Lower lobe of right lung (tissue), 2 donors: Measurements from ENCODE around the gene JAG2. TPM values are rescaled to one million over a fixed set of nuclear protein-coding genes. Genes with fewer than 3 reads are reported as not detected.

Source experiments
- ATAC-seq, 2 donors: fragments of 200-7000 bp; cut with Tn5 transposase; one replicate each; pipeline ENCODE4 v1.9.1; 2020 to 2022; ENCODE audit warnings: mild to moderate bottlenecking in 2 of 2, moderate library complexity in 2 of 2
- DNase-seq: peaks from one replicate; pipeline ENCODE4 v3.0.0-alpha.2; 2020
- H3K27ac ChIP-seq: fragments of 200-600 bp; one replicate; pipeline ENCODE4 v1.8.0; 2022
- H3K27me3 ChIP-seq: fragments of 200-600 bp; one replicate; pipeline ENCODE4 v1.8.0; 2022; ENCODE audit warnings: low read depth
- H3K36me3 ChIP-seq: fragments of 200-600 bp; one replicate; pipeline ENCODE4 v1.8.0; 2022; ENCODE audit warnings: mild to moderate bottlenecking
- H3K4me1 ChIP-seq: fragments of 200-600 bp; one replicate; pipeline ENCODE4 v1.8.0; 2022
- H3K4me3 ChIP-seq: fragments of 200-600 bp; one replicate; pipeline ENCODE4 v1.8.0; 2022; ENCODE audit warnings: mild to moderate bottlenecking
- H3K9me3 ChIP-seq: fragments of 200-600 bp; one replicate; pipeline ENCODE4 v1.8.0; 2022
- intact Hi-C: fragments of 100-400 bp; cut with DNase I; formaldehyde crosslinking; loops from one replicate; pipeline ENCODE4 v1.11.0; 2022
- total RNA-seq: library from RNA; stranded (reverse); fragmentation: NEBNext Ultra II Directional; extraction: Animal tissue kit (Norgen Biotek cat#: 25700); gene quantifications from one replicate; pipeline ENCODE4 v1.2.1, GENCODE V29; 2021
- TF ChIP-seq, protein P1 (sequence below): fragments of 200-600 bp; IDR thresholded peaks from one replicate; pipeline ENCODE4 v1.8.0; 2022; ENCODE audit warnings: antibody characterized with exemption, mild to moderate bottlenecking
- donor health status: DM: no; HTN: yes; CAD: no; lungs with severe emphysema.

The JAG2 gene
- total RNA-seq, 1 donor from 2014 or later: 29.2 TPM

DNA sequence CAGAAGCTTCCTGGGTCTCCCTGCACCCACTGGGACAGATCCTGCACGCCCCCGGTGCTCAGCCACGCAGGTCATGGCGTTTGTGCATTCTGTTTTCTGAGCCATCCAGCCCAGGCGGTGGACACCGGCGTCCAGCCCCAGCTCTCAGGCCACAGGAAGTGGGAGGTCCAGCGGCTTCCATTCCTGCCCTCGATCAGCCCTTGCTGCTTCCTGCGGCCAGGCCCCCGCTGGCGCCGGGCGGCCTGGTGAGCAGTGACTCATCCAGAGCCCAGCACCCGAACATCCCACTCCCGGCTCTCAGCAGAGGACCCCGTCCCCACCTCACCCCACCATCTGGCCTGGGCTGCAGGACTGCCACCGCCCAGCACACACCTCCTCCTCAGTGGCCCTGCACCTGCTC is 30.5 kb upstream of the JAG2 start:
- Histone ChIP-seq H3K36me3 (no peaks in the 10 kb centered on the region), H3K4me1 (peaks cover 83% of the 10 kb centered on the region), H3K4me3 (peak overlapping the region; percentile 6), H3K27ac (peak overlapping the region; percentile 80), H3K27me3 (peaks cover 69% of the 10 kb centered on the region), H3K9me3 (no peaks in the 10 kb centered on the region)
- intact Hi-C loops: no loop called here
- DNase-seq (no peak), ATAC-seq (no peak)
- TF ChIP-seq, protein P1, sequence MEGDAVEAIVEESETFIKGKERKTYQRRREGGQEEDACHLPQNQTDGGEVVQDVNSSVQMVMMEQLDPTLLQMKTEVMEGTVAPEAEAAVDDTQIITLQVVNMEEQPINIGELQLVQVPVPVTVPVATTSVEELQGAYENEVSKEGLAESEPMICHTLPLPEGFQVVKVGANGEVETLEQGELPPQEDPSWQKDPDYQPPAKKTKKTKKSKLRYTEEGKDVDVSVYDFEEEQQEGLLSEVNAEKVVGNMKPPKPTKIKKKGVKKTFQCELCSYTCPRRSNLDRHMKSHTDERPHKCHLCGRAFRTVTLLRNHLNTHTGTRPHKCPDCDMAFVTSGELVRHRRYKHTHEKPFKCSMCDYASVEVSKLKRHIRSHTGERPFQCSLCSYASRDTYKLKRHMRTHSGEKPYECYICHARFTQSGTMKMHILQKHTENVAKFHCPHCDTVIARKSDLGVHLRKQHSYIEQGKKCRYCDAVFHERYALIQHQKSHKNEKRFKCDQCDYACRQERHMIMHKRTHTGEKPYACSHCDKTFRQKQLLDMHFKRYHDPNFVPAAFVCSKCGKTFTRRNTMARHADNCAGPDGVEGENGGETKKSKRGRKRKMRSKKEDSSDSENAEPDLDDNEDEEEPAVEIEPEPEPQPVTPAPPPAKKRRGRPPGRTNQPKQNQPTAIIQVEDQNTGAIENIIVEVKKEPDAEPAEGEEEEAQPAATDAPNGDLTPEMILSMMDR: no peak

DNA sequence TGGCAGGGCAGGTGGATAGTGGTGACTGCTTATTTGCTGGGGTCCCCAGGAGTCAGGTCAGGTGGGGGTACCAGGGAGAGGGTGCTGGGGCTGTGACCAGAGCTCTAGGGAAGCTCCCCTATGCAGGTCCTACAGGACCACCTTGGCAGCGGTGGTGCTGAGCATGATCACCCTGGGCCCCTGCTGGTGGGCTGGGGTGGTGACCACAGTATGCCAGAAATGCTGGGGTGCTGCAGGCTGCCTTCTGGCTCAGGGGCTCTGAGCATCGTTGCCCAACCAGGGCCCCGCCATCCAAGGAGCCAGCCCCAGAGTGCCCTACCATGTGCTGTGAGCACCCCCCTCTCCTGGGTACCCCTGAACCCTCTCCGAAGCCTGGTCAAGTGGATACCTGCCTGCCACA is 30.0 kb upstream of the JAG2 start:
- Histone ChIP-seq H3K4me3 (peak overlapping the region; percentile 6), H3K27ac (peak overlapping the region; percentile 80), H3K4me1 (peaks cover 83% of the 10 kb centered on the region), H3K27me3 (peaks cover 72% of the 10 kb centered on the region), H3K9me3 (no peaks in the 10 kb centered on the region), H3K36me3 (no peaks in the 10 kb centered on the region)
- intact Hi-C loops: no loop called here
- TF ChIP-seq, protein P1: no peak
- DNase-seq (no peak), ATAC-seq (no peak)

DNA sequence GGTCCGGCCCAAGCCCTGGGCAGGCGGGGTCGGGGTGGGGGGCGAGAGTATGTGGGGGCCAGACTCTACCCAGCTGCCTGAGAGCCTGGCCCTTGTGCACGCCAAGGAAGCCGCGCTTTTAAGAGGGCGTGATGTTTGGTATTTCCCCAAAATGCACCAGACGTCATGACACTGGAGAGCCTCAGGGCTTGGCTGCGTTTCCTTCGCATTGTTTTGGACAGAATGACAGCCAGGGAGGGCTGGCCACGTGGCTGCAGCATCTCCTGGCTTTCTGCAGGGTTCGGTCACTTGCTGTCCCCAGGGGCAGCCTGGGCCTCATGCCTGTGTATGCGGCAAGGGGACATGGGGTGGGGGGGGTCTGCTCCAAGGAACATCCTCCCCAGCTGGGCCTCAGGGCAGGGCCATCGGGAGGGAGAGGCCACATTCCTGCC is 28.6 kb upstream of the JAG2 start:
- ATAC-seq: peak in 1 of 2 donors; percentile 1
- TF ChIP-seq, protein P1: no peak
- Histone ChIP-seq H3K27ac (peak overlapping the region; percentile 80), H3K27me3 (peaks cover 75% of the 10 kb centered on the region), H3K4me1 (peaks cover 81% of the 10 kb centered on the region), H3K36me3 (no peaks in the 10 kb centered on the region), H3K4me3 (no peak overlapping the region), H3K9me3 (no peaks in the 10 kb centered on the region)
- no peak for DNase-seq
- intact Hi-C loops: no loop called here

DNA sequence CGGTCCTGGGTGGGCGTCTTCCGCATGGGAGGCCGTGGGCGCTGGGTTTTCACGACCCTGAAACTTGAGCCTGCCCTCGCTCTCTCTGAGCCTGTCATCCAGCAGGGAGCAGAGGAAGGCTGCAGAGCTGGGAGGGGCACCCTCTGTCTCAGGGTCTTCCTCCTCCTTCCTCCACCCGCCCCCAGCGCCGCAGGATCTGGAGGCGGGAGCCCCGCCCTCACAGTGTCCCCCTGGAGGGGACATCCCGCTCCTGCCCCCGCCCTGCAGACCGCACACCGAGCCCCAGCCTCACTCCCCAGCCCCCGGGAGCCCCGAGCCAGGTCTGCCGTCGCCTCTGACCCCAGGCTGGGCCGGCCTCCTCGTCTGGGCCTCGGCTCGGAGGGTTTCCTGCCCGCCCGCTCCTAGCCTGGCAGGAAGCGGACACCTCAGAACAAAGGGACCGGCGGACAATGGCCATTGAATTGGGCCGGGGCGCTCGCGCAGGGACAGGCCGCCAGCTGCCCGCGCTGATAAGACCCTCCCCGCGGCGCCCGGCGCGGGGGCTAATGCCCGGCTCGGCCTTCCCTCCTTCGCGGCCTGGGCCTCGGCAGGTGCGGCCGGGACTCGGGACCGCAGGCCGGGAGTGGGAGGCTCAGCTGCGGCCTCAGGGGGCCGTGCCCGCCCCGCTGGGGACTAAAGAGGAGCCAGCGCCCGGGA is 27.8 kb upstream of the JAG2 start:
- peaks cover 73% of the 10 kb centered on the region for H3K4me1 ChIP-seq
- DNase-seq (peak; percentile 64), ATAC-seq (peak; percentile 35 to 38)
- TF ChIP-seq, protein P1: no peak
- no peaks in the 10 kb centered on the region for H3K36me3 ChIP-seq
- intact Hi-C loops: no loop called here
- peak overlapping the region; percentile 25 for H3K4me3 ChIP-seq
- H3K27me3 ChIP-seq: peaks cover 78% of the 10 kb centered on the region
- H3K9me3 ChIP-seq: no peaks in the 10 kb centered on the region
- peak overlapping the region; percentile 80 for H3K27ac ChIP-seq

DNA sequence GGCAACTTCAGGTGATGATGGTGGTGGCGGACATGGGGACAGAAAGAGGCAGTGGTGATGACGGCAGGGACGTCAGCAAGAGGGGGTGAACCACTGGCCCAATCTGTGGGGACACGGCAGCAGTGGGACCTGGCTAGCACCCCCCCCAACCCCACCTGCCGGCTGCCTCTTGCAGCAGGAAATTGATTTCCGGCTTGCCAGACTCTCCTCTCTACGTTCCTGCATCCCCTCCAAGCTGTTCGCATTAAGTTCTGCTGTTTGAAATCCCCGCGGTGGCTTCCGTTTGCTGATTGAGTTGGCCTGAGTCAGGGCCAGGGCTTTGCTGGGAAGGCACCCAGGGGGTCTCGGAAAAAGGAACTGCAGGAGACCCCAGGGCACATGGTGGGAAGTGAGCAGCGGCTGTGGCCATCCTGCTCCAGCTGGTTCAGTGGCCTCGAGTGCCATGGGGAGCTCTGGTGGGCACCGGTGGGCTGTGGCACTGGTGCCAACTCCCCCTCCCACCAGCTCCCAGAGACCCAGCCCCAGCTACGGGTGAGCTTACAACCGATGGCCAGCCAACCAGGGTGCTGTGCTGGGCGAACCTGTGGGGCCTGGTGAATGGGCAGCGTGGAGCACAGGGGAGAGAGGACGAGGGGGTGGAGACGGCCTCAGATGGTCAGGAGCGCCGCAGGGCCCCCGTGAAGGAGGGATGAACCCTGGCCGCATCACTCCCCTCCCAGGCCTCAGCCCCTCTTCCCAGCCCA is 27.1 kb upstream of the JAG2 start:
- Histone ChIP-seq H3K27ac (peak overlapping the region; percentile 80), H3K36me3 (no peaks in the 10 kb centered on the region), H3K4me1 (peaks cover 67% of the 10 kb centered on the region), H3K9me3 (no peaks in the 10 kb centered on the region), H3K27me3 (peaks cover 77% of the 10 kb centered on the region), H3K4me3 (no peak overlapping the region)
- TF ChIP-seq, protein P1: no peak
- intact Hi-C loops: no loop called here
- no peak for DNase-seq
- ATAC-seq: no peak
